GM23248 (cell line): ENCODE results near the gene ARHGAP19.

ENCODE experiments used
- EZH2 ChIP-seq: fragments of 200-600 bp; sonication (generic); IDR thresholded peaks from 2 replicates; pipeline ENCODE4 v1.6.1; 2018; ENCODE audit warnings: antibody characterized with exemption, mild to moderate bottlenecking; ENCODE audit not compliant: insufficient read depth, poor library complexity, severe bottlenecking
- EZH2phosphoT487 ChIP-seq: fragments of 200-600 bp; sonication (generic); IDR thresholded peaks from 2 replicates; pipeline ENCODE4 v1.6.1; 2018; ENCODE audit warnings: antibody characterized with exemption, moderate library complexity, mild to moderate bottlenecking, low read depth; ENCODE audit not compliant: insufficient read depth

DNA sequence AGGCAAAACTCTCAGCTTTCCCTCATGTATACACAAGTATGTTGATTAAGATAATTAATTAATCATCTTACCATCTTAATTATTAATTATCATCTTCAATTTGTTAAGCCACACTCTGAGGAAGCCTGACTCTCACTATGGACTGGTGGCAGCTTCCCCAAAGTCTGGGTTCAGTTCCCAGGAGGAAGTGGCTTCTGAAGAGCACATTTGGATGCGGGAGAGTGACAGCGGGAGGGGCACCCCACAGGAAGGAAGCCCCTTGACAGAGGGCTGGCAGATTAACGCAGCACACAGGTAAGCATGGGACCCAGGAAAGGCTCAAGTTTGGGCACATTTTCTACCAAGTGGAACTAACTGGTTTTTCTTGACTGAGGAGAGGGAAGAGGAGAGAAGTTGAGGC, 93.3 kb downstream of the ARHGAP19 start:
- no peak for TF ChIP-seq EZH2phosphoT487
- no peak for TF ChIP-seq EZH2
